Stimulated activated CD4-positive, alpha-beta T cell treated with anti-CD3 and anti-CD28 coated beads, Interleukin-4, amount 100 ng/mL, for 4 hours (primary cell): ENCODE measurements around the gene P4HB.

Source experiments
- DNase-seq, 2 experiments: peaks; one replicate each; pipeline ENCODE4 v3.0.0-alpha.2; 2020

P4HB gene

GRCh38 chr17:81859906-81860755 is at the start of gene P4HB:
Gene P4HB, minus strand, starts transcription at chr17:81860535. Its CDS starts 64 bp downstream, at chr17:81860471.
- peak in 1 of 2 experiments; percentile 91 for DNase-seq

- no peak for DNase-seq
These were observed 48.9 kb upstream of the P4HB start for GRCh38 chr17:81909231-81909630.

GRCh38 chr17:81908793-81909192 is 48.5 kb upstream of the P4HB start:
- no peak for DNase-seq

- DNase-seq: no peak
These were observed 47.1 kb upstream of the P4HB start for GRCh38 chr17:81907219-81908145.

- no peak for DNase-seq
These were observed 46.3 kb upstream of the P4HB start for GRCh38 chr17:81906476-81907218.

GRCh38 chr17:81905993-81906392 is 45.7 kb upstream of the P4HB start:
- no peak for DNase-seq

GRCh38 chr17:81905424-81905875 is 45.1 kb upstream of the P4HB start:
- DNase-seq: no peak

GRCh38 chr17:81904600-81905423 is 44.5 kb upstream of the P4HB start:
- no peak for DNase-seq

- no peak for DNase-seq
These were observed 43.7 kb upstream of the P4HB start for GRCh38 chr17:81903896-81904599.

- DNase-seq: no peak
These were observed 43.1 kb upstream of the P4HB start for GRCh38 chr17:81903415-81903831.

GRCh38 chr17:81902653-81903414 is 42.5 kb upstream of the P4HB start:
- DNase-seq: no peak

GRCh38 chr17:81902023-81902652 is 41.8 kb upstream of the P4HB start, which contains the start of gene NPB:
Gene NPB, plus strand, starts transcription at chr17:81902238. Its CDS starts 40 bp downstream, at chr17:81902278.
- no peak for DNase-seq

- DNase-seq: no peak
These were observed 41.1 kb upstream of the P4HB start for GRCh38 chr17:81901167-81902022.

GRCh38 chr17:81900181-81900820 is 40.0 kb upstream of the P4HB start:
- DNase-seq: no peak

GRCh38 chr17:81899514-81900166 is 39.3 kb upstream of the P4HB start:
- no peak for DNase-seq

GRCh38 chr17:81898885-81899284 is 38.5 kb upstream of the P4HB start:
- no peak for DNase-seq

- no peak for DNase-seq
These were observed 37.9 kb upstream of the P4HB start for GRCh38 chr17:81898029-81898866.
